ENCODE measurements around the gene NEU3.
"Not testable (repeated sequence)": the region's sequence is repeated elsewhere in the genome, so short reads cannot be mapped to it uniquely, and the experiment has no call there.

Gene NEU3

GRCh38 chr11:74984070-74984469 is 4.7 kb upstream of the NEU3 start:
- no peak for DNase-seq (ENCODE audit: low read depth, low spot score)

GRCh38 chr11:74984730-74985129 is 4.0 kb upstream of the NEU3 start:
- no peak for DNase-seq (ENCODE audit: low read depth, low spot score)

- no peak for DNase-seq (ENCODE audit: low read depth, low spot score)
Measured at GRCh38 chr11:74989260-74989638, 516 bp downstream of the NEU3 start.

GRCh38 chr11:74990150-74990549 is 1.4 kb downstream of the NEU3 start:
- DNase-seq (ENCODE audit: low read depth, low spot score) = not testable (repeated sequence)

- no peak for DNase-seq (ENCODE audit: low read depth, low spot score)
Measured at GRCh38 chr11:74990941-74991340, 2.2 kb downstream of the NEU3 start.

GRCh38 chr11:74992852-74993251 is 4.1 kb downstream of the NEU3 start:
- DNase-seq (ENCODE audit: low read depth, low spot score) = no peak

GRCh38 chr11:75000975-75001354 is 12.2 kb downstream of the NEU3 start:
- DNase-seq (ENCODE audit: low read depth, low spot score) = no peak

GRCh38 chr11:75001686-75002085 is 13.0 kb downstream of the NEU3 start:
- no peak for DNase-seq (ENCODE audit: low read depth, low spot score)

GRCh38 chr11:75002516-75002915 is 13.8 kb downstream of the NEU3 start:
- DNase-seq (ENCODE audit: low read depth, low spot score) = no peak

- DNase-seq (ENCODE audit: low read depth, low spot score) = no peak
Measured at GRCh38 chr11:75004215-75004614, 15.5 kb downstream of the NEU3 start.

- DNase-seq (ENCODE audit: low read depth, low spot score) = no peak
Measured at GRCh38 chr11:75011357-75011756, 22.6 kb downstream of the NEU3 start.

- DNase-seq (ENCODE audit: low read depth, low spot score) = no peak
Measured at GRCh38 chr11:75011872-75012271, 23.1 kb downstream of the NEU3 start.

GRCh38 chr11:75013051-75013450 is 24.3 kb downstream of the NEU3 start:
- DNase-seq (ENCODE audit: low read depth, low spot score) = no peak

- DNase-seq (ENCODE audit: low read depth, low spot score) = no peak
Measured at GRCh38 chr11:75014129-75014528, 25.4 kb downstream of the NEU3 start.

- not testable (repeated sequence) for DNase-seq (ENCODE audit: low read depth, low spot score)
Measured at GRCh38 chr11:75019200-75019599, 30.5 kb downstream of the NEU3 start.

- DNase-seq (ENCODE audit: low read depth, low spot score) = not testable (repeated sequence)
Measured at GRCh38 chr11:75020328-75020727, 31.6 kb downstream of the NEU3 start.

- no peak for DNase-seq (ENCODE audit: low read depth, low spot score)
Measured at GRCh38 chr11:75022296-75022695, 33.6 kb downstream of the NEU3 start.

GRCh38 chr11:75022759-75023396 is 34.1 kb downstream of the NEU3 start:
- peak; percentile 46 for DNase-seq (ENCODE audit: low read depth, low spot score)

- DNase-seq (ENCODE audit: low read depth, low spot score) = no peak
Measured at GRCh38 chr11:75023446-75024067, 34.8 kb downstream of the NEU3 start.

GRCh38 chr11:75024068-75024449 is 35.3 kb downstream of the NEU3 start:
- no peak for DNase-seq (ENCODE audit: low read depth, low spot score)

- DNase-seq (ENCODE audit: low read depth, low spot score) = no peak
Measured at GRCh38 chr11:75024764-75025211, 36.1 kb downstream of the NEU3 start.

GRCh38 chr11:75025561-75025960 is 36.8 kb downstream of the NEU3 start:
- DNase-seq (ENCODE audit: low read depth, low spot score) = no peak

GRCh38 chr11:75028321-75028720 is 39.6 kb downstream of the NEU3 start:
- no peak for DNase-seq (ENCODE audit: low read depth, low spot score)

- no peak for DNase-seq (ENCODE audit: low read depth, low spot score)
Measured at GRCh38 chr11:75028724-75029123, 40.0 kb downstream of the NEU3 start.
